Right lobe of liver (tissue), 6 donors: ENCODE results near the gene STK33. TPM values are rescaled to one million over a fixed set of nuclear protein-coding genes. Genes with fewer than 3 reads are reported as not detected.
A peak's percentile ranks its signal among the peaks of the same experiment; 100 is the strongest.

Experiments
- ATAC-seq, 4 donors: fragments of 200-7000 bp; cut with Tn5 transposase; one replicate each; pipeline ENCODE4 v1.9.1; 2020; ENCODE audit warnings: mild to moderate bottlenecking in 4 of 4, moderate library complexity in 4 of 4
- DNase-seq, 3 donors: peaks; one replicate each; pipeline ENCODE4 v3.0.0-alpha.2; 2020
- H3K27ac ChIP-seq, 3 donors: fragments of 200-600 bp; one replicate each; pipeline ENCODE4 v1.8.0; 2022
- H3K27me3 ChIP-seq, 2 donors: fragments of 200-600 bp; one replicate each; pipeline ENCODE4 v1.8.0; 2022
- H3K36me3 ChIP-seq, 4 donors: fragments of 200-600 bp; sonication (generic) in 1 of 4; one replicate each; pipeline versions ENCODE4 v1.5.1 to v1.8.0; 2017 to 2022; ENCODE audit warnings: control low read depth in 1 of 4
- H3K4me1 ChIP-seq, 4 donors: fragments of 200-600 bp; sonication (generic) in 1 of 4; one replicate each; pipeline versions ENCODE4 v1.5.1 to v1.8.0; 2017 to 2022; ENCODE audit warnings: control low read depth in 1 of 4
- H3K4me3 ChIP-seq, 3 donors: fragments of 200-600 bp; one replicate each; pipeline ENCODE4 v1.8.0; 2022
- H3K9me3 ChIP-seq, 4 donors: fragments of 200-600 bp; sonication (generic) in 1 of 4; one replicate each; pipeline versions ENCODE4 v1.5.1 to v1.8.0; 2017 to 2022; ENCODE audit warnings: control low read depth in 1 of 4
- CTCF ChIP-seq, 4 donors: fragments of 200-600 bp in 3 of 4; fragments of 450-650 bp in 1 of 4; IDR thresholded peaks; one replicate each; pipeline versions ENCODE4 v1.5.1 to v1.8.0; 2016 to 2022; ENCODE audit warnings: antibody characterized with exemption in 4 of 4, mild to moderate bottlenecking in 2 of 4
- POLR2A ChIP-seq: fragments of 450-650 bp; IDR thresholded peaks from one replicate; pipeline ENCODE4 v1.6.1; 2017; ENCODE audit warnings: antibody characterized with exemption, mild to moderate bottlenecking
- WGBS: methylation state at CpG from one replicate; pipeline ENCODE4 v1.1.6; 2018; ENCODE audit warnings: low coverage, low lambda C conversion rate; ENCODE audit not compliant: insufficient coverage; ENCODE audit errors: missing lambda C conversion rate; 5-methylcytosine and 5-hydroxymethylcytosine counted together
- intact Hi-C, 2 donors: fragments of 100-400 bp; cut with DNase I; formaldehyde crosslinking; loops; one replicate each; pipeline versions ENCODE4 v1.11.2 to v1.14.1; 2022
- total RNA-seq, 6 experiments: library from RNA; depleted of rRNA in 2 of 6; stranded (reverse); fragments of >200 nt in 2 of 6; fragmentation: NEBNext Ultra II Directional in 3 of 6; extraction: Animal tissue kit (Norgen Biotek cat#: 25700) in 3 of 6; gene quantifications; one replicate each; pipeline versions ENCODE4 v1.1.0 to v1.2.4, GENCODE V29; 2016 to 2023
- donor health status: DM: no; HTN: yes; CAD: no.
- donor health status: DM: no; HTN: no; CAD: no.
- donor health status: DM: no; HTN: no; CAD: no.
- donor health status: DM: no; HTN: yes; CAD: no.
- donor health status: DM: no; HTN: yes; CAD: no.

Gene STK33
- total RNA-seq, 6 experiments from 2014 or later, result 0.12 to 1.1 (median 0.42) TPM; not detected in 2

GRCh38 chr11:8631395-8632118 lies 37.5 kb upstream of the STK33 start:
- H3K4me1 ChIP-seq, result peaks cover 0 to 7% (median 0%) of the 10 kb centered on the region in 4 donors
- H3K4me3 ChIP-seq, result no peak overlapping the region
- intact Hi-C loops, result no loop called here
- no peaks in the 10 kb centered on the region for H3K27me3 ChIP-seq
- no peak overlapping the region for H3K27ac ChIP-seq
- peaks cover 0 to 7% (median 0%) of the 10 kb centered on the region in 4 donors for H3K36me3 ChIP-seq
- peaks cover 0 to 3% (median 0%) of the 10 kb centered on the region in 4 donors for H3K9me3 ChIP-seq
- DNase-seq (no peak), ATAC-seq (no peak)
- 89% methylated on average over 6 of the region's 6 CpGs for WGBS
- TF ChIP-seq CTCF (IDR thresholded peaks at IDR 0.05), result no peak
- TF ChIP-seq POLR2A, result no peak

GRCh38 chr11:8624698-8625097 lies 30.7 kb upstream of the STK33 start:
- TF ChIP-seq POLR2A (no peak), CTCF (IDR thresholded peaks at IDR 0.05) (no peak)
- ATAC-seq (peak in 1 of 4 donors; percentile 14), DNase-seq (no peak)
- WGBS, result no CpG with 5 or more reads among the region's 2 CpGs
- no peaks in the 10 kb centered on the region for H3K9me3 ChIP-seq
- H3K27me3 ChIP-seq, result no peaks in the 10 kb centered on the region
- H3K4me1 ChIP-seq, result no peaks in the 10 kb centered on the region
- no peak overlapping the region for H3K4me3 ChIP-seq
- H3K27ac ChIP-seq, result no peak overlapping the region
- intact Hi-C loops, result no loop called here
- peaks cover 0 to 45% (median 25%) of the 10 kb centered on the region in 4 donors for H3K36me3 ChIP-seq

DNA sequence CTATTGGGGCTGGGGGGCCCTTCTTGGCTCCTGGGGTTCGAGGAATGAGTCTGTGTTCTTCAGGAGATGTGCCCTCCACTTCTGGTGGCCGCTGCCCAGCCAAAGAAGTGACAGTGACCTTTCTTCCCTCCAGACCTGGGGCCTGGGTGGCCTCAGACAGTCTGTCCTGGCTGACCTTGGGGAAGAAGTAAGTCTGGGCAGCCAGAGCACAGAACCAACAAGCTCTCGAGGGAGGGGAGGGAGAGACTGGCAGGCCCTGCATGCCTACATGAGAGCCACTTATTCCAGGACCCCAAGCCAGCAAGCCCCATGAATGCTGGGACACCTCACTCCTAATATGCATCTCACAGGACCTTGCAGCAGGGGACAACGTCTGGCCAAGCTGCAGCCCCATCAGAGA lies 27.1 kb upstream of the STK33 start:
- no CpG with 5 or more reads among the region's 4 CpGs for WGBS
- Histone ChIP-seq H3K4me3 (no peak overlapping the region), H3K36me3 (peaks cover 0 to 61% (median 31%) of the 10 kb centered on the region in 4 donors), H3K4me1 (no peaks in the 10 kb centered on the region), H3K27ac (no peak overlapping the region), H3K9me3 (no peaks in the 10 kb centered on the region), H3K27me3 (no peaks in the 10 kb centered on the region)
- ATAC-seq (no peak), DNase-seq (no peak)
- intact Hi-C loops, result no loop called here
- TF ChIP-seq POLR2A (no peak), CTCF (IDR thresholded peaks at IDR 0.05) (no peak)

DNA sequence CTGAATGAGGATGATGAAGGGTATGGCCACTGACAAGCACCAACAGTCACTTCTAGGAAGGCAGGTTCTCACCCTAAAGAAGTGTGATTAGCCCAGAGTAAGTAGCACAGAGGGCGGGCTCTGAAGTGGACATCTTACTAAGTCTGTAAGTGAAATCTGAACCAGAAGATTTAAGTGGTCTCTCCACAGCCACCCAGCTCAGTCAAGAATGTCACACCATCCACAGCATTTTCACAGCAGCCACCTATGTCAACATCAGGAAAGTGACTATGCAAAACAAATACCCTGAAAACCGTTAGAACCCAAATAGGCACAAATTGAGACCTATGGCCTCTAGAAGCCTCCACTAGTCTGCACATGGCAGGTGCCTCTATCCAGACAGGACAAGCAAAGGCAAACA lies 23.0 kb upstream of the STK33 start:
- intact Hi-C loops, result no loop called here
- Histone ChIP-seq H3K36me3 (peaks cover 0 to 37% (median 13%) of the 10 kb centered on the region in 4 donors), H3K4me3 (no peak overlapping the region), H3K27me3 (no peaks in the 10 kb centered on the region), H3K27ac (no peak overlapping the region), H3K9me3 (no peaks in the 10 kb centered on the region), H3K4me1 (no peaks in the 10 kb centered on the region)
- DNase-seq (no peak), ATAC-seq (no peak)
- WGBS, result no CpG with 5 or more reads among the region's 2 CpGs
- TF ChIP-seq CTCF (IDR thresholded peaks at IDR 0.05) (no peak), POLR2A (no peak)
